Caco-2 (cell line): ENCODE measurements around the gene EIF2B2. TPM values are rescaled to one million over a fixed set of nuclear protein-coding genes. Genes with fewer than 3 reads are reported as not detected.

Source experiments
- BruUV-seq: library from RNA; stranded (reverse); fragments of 400-500 nt; replicated peaks from 2 replicates; lab custom pipeline; 2021; lab: Mats Ljungman, UMichigan
- CTCF ChIA-PET: fragments of 300-600 bp; sonication (Branson Sonifier 250); formaldehyde crosslinking; loops from one replicate; lab custom pipeline; 2022; ENCODE audit warnings: antibody characterized with exemption; lab: Charles Lee
- POLR2A ChIA-PET: fragments of 300-600 bp; sonication (Branson Sonifier 250); formaldehyde crosslinking; loops from one replicate; lab custom pipeline; 2022; ENCODE audit warnings: antibody characterized with exemption; lab: Charles Lee
- DNase-seq, 2 experiments: peaks; one replicate each; pipeline versions ENCODE4 v3.0.0 to v3.0.0-alpha.2; 2020 to 2022
- H3K27me3 ChIP-seq: replicated peaks from 2 replicates; pipeline ENCODE4 v1.6.0; 2011; ENCODE audit warnings: low read length; ENCODE audit not compliant: control insufficient read depth, insufficient read depth
- H3K36me3 ChIP-seq: 2 replicates; pipeline ENCODE4 v1.5.1; 2011; ENCODE audit warnings: low read length; ENCODE audit not compliant: control insufficient read depth, insufficient read depth
- H3K4me1 ChIP-seq: fragments of 250-450 bp; sonication (Bioruptor Pico); 2 replicates; pipeline ENCODE4 v1.5.1; 2020; ENCODE audit warnings: mild to moderate bottlenecking
- H3K4me3 ChIP-seq: 2 replicates; pipeline ENCODE4 v1.5.1; 2011; ENCODE audit warnings: low read depth, mild to moderate bottlenecking, control low read depth, low read length
- H3K9me3 ChIP-seq: fragments of 250-450 bp; sonication (Bioruptor Pico); 2 replicates; pipeline ENCODE4 v1.5.1; 2020; ENCODE audit warnings: mild to moderate bottlenecking, moderate library complexity
- H3K27ac Mint-ChIP-seq: one replicate; pipeline ENCODE4 v1.8.0; 2022; ENCODE audit warnings: mixed read lengths; ENCODE audit not compliant: unreplicated experiment
- H3K27me3 Mint-ChIP-seq: one replicate; pipeline ENCODE4 v1.8.0; 2022; ENCODE audit warnings: mixed read lengths; ENCODE audit not compliant: insufficient read depth, unreplicated experiment
- H3K36me3 Mint-ChIP-seq: one replicate; pipeline ENCODE4 v1.8.0; 2022; ENCODE audit warnings: mild to moderate bottlenecking, mixed read lengths; ENCODE audit not compliant: insufficient read depth, unreplicated experiment
- H3K4me1 Mint-ChIP-seq: one replicate; pipeline ENCODE4 v1.8.0; 2022; ENCODE audit warnings: low read depth, mixed read lengths; ENCODE audit not compliant: unreplicated experiment
- H3K4me3 Mint-ChIP-seq: one replicate; pipeline ENCODE4 v1.8.0; 2022; ENCODE audit warnings: mild to moderate bottlenecking, moderate library complexity, mixed read lengths; ENCODE audit not compliant: unreplicated experiment
- H3K9me3 Mint-ChIP-seq: one replicate; pipeline ENCODE4 v1.8.0; 2022; ENCODE audit warnings: mixed read lengths; ENCODE audit not compliant: unreplicated experiment
- CTCF ChIP-seq, 2 experiments: fragments of 200-600 bp in 1 of 2; IDR thresholded peaks; 1 replicate in 1 of 2; 2 replicates in 1 of 2; pipeline versions ENCODE4 v1.5.1 to v1.8.0; 2011 to 2022; ENCODE audit warnings: antibody characterized with exemption in 1 of 2, control low read depth in 1 of 2, inconsistent platforms in 1 of 2, low read depth in 1 of 2, low read length in 1 of 2, mild to moderate bottlenecking in 1 of 2, moderate library complexity in 1 of 2; ENCODE audit not compliant: insufficient read depth in 1 of 2, severe bottlenecking in 1 of 2, unreplicated experiment in 1 of 2
- intact Hi-C: fragments of 100-400 bp; cut with micrococcal nuclease; formaldehyde crosslinking; loops from one replicate; pipeline ENCODE4 v1.10.0; 2022; ENCODE audit not compliant: unreplicated experiment
- total RNA-seq: library from RNA; stranded (reverse); gene quantifications from 2 replicates; pipeline ENCODE4 v1.2.3, GENCODE V29; 2022

Gene EIF2B2
- total RNA-seq, 1 experiment from 2014 or later, result 54.4 TPM

GRCh38 chr14:74974364-74975058 is 28.2 kb upstream of the EIF2B2 start:
- Mint-ChIP-seq H3K4me1 (peaks cover 15% of the 10 kb centered on the region), H3K27me3 (no peaks in the 10 kb centered on the region), H3K27ac (peak overlapping the region; percentile 66), H3K4me3 (peak overlapping the region; percentile 39), H3K9me3 (no peaks in the 10 kb centered on the region), H3K36me3 (no peaks in the 10 kb centered on the region)
- no TSS peak for BruUV-seq
- peak; percentile 70 to 84 for DNase-seq
- no peak for TF ChIP-seq CTCF (IDR thresholded peaks at IDR 0.05; ENCODE audit: insufficient read depth in 1 of 2, low read depth in 1 of 2, low read length in 1 of 2, severe bottlenecking in 1 of 2, unreplicated experiment in 1 of 2)
- CTCF ChIA-PET, result interaction anchor here (0.9 to 1.4 kb wide), 2 partner anchors 25 to 29 kb away, joined by 3 read pairs; no protein-coding TSS in a partner anchor
- no peaks in the 10 kb centered on the region for H3K27me3 ChIP-seq
- peaks cover 41% of the 10 kb centered on the region for H3K4me1 ChIP-seq
- H3K9me3 ChIP-seq, result no peaks in the 10 kb centered on the region
- POLR2A ChIA-PET, result interaction anchor here (0.7 to 1.7 kb wide), 2 partner anchors 19 to 95 kb away, joined by 6 read pairs; partner anchors contain the start of genes PGF and ZC2HC1C
- intact Hi-C loops, result loop anchor here (1.0 kb wide), 2 partner anchors 19 to 23 kb away; partner anchors contain the start of gene PGF
- H3K36me3 ChIP-seq, result no peaks in the 10 kb centered on the region
- H3K4me3 ChIP-seq, result no peak overlapping the region

- Mint-ChIP-seq H3K27ac (no peak overlapping the region), H3K9me3 (no peaks in the 10 kb centered on the region), H3K27me3 (no peaks in the 10 kb centered on the region), H3K4me3 (no peak overlapping the region), H3K4me1 (peaks cover 15% of the 10 kb centered on the region), H3K36me3 (no peaks in the 10 kb centered on the region)
- no peak for TF ChIP-seq CTCF (IDR thresholded peaks at IDR 0.05; ENCODE audit: insufficient read depth in 1 of 2, low read depth in 1 of 2, low read length in 1 of 2, severe bottlenecking in 1 of 2, unreplicated experiment in 1 of 2)
- DNase-seq, result no peak
- Histone ChIP-seq H3K4me1 (peaks cover 46% of the 10 kb centered on the region), H3K36me3 (no peaks in the 10 kb centered on the region), H3K27me3 (no peaks in the 10 kb centered on the region), H3K9me3 (no peaks in the 10 kb centered on the region), H3K4me3 (no peak overlapping the region)
- BruUV-seq, result no TSS peak
- POLR2A ChIA-PET, result interaction anchor here (0.7 kb wide), 1 partner anchor 94 kb away, joined by 6 read pairs; the partner anchor contains the start of gene ZC2HC1C
- CTCF ChIA-PET, result interaction anchor here (0.9 kb wide), 1 partner anchor 30 kb away, joined by 3 read pairs; no protein-coding TSS in a partner anchor
- intact Hi-C loops, result no loop called here
Measured at GRCh38 chr14:74975059-74975810, 27.5 kb upstream of the EIF2B2 start.
